ENCODE results near the gene FXYD5. TPM values are rescaled to one million over a fixed set of nuclear protein-coding genes. Genes with fewer than 3 reads are reported as not detected.
"Not testable (repeated sequence)": the region's sequence is repeated elsewhere in the genome, so short reads cannot be mapped to it uniquely, and the experiment has no call there.

The FXYD5 gene
- total RNA-seq, 1 experiment from 2014 or later: 385 TPM

GRCh38 chr19:35119578-35120155, 34.9 kb upstream of the FXYD5 start:
- DNase-seq (ENCODE audit: low read depth): no peak

DNA sequence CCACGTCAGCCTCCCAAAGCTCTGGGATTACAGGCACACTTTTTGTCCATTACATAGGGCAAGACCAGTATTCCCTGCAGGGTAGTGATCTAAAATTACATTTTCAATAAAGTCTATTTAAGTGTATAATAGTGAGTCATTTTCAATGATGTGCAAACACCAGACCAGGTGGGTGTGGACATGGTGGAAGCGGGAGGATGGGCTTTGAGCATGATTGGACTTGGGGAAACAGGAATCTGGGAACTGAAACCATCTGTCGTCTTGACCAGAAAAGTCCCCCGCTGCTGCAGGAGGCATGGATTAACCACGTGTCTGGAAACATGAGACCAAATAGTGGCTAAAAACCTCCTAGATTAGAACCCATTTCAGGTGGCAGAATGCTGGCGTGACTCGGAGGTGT, 34.0 kb upstream of the FXYD5 start:
- DNase-seq (ENCODE audit: low read depth): peak; percentile 62

DNA sequence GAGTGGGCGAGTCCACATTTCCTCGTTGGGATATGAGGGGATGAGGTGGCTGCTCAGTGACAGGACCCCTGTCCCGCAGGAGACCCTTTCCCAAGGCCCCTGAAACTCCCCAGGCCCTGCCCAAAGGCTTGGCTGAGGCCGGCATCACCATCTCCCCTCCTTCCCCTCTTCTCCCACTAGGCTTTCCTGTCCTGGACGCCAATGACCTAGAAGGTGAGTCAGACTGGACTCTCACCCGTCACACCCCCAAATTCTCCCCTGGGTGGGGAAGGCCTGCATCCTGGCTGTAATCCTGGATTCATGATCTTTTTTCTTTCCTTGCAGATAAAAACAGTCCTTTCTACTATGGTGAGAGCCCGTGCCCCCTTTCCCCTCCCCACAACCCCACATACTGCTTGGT, 33.6 kb upstream of the FXYD5 start:
- DNase-seq (ENCODE audit: low read depth): no peak

- no peak for DNase-seq (ENCODE audit: low read depth)
Measured at GRCh38 chr19:35122687-35123551, 31.6 kb upstream of the FXYD5 start.

DNA sequence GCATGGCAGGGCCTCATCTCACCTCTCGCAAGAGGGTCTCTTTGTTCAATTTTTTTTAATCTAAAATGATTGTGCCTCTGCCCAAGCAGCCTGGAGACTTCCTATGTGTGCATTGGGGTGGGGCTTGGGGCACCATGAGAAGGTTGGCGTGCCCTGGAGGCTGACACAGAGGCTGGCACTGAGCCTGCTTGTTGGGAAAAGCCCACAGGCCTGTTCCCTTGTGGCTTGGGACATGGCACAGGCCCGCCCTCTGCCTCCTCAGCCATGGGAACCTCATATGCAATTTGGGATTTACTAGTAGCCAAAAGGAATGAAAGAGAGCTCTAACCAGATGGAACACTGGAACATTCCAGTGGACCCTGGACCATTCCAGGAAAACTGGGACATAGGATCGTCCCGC, 31.0 kb upstream of the FXYD5 start:
- DNase-seq (ENCODE audit: low read depth): no peak

DNA sequence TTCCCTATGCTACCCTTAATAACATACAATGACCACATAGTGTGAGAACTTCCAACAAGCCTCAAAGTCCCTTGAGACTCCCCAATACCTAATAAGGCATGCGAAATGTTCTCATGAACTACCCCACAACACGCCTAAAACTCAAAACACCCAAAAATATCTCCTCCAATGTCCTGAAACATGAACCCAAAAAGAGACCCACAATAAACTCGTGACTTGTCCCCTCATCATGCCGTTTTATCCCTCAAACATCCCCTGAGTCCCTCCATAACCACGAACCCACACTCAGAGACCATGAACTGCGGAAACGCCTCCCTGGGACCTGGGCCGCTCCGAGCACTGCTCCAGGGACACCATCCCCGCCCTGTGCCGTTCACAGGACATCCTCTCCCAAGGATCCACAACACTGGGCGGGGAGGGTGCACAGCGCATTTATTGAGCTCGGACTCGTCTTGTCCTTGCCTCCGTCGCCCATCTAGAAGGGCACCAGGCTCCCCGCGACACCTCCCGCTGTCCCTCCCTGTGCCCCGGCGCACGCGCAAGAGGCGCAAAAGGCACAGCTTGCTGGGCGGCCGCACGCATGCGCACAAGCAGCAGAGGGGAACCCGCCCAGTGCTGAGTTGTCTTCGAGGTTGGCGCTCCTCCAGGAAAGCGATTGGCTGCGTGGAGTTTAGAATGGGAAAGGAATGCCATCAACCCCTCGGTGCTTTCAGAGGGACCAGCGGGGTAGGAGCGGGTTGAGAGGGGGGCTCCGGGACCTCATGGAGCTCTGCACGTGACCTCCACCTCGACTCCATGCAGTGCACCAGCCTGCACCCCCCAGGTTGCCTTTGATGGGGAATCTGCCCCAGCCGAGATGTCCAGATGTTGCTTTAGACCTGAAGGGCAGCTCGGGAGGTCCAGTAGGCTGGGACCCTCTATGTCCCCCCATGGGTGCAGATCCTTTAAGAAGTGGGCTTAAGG, 30.2 kb upstream of the FXYD5 start:
- DNase-seq (ENCODE audit: low read depth): no peak

- DNase-seq (ENCODE audit: low read depth): no peak
Measured at GRCh38 chr19:35125270-35125717, 29.2 kb upstream of the FXYD5 start.

- no peak for DNase-seq (ENCODE audit: low read depth)
Measured at GRCh38 chr19:35125749-35126623, 28.5 kb upstream of the FXYD5 start.

- DNase-seq (ENCODE audit: low read depth): no peak
Measured at GRCh38 chr19:35126624-35126959, 27.9 kb upstream of the FXYD5 start.

GRCh38 chr19:35127871-35128270, 26.7 kb upstream of the FXYD5 start:
- no peak for DNase-seq (ENCODE audit: low read depth)

- DNase-seq (ENCODE audit: low read depth): no peak
Measured at GRCh38 chr19:35128398-35129057, 26.0 kb upstream of the FXYD5 start.

DNA sequence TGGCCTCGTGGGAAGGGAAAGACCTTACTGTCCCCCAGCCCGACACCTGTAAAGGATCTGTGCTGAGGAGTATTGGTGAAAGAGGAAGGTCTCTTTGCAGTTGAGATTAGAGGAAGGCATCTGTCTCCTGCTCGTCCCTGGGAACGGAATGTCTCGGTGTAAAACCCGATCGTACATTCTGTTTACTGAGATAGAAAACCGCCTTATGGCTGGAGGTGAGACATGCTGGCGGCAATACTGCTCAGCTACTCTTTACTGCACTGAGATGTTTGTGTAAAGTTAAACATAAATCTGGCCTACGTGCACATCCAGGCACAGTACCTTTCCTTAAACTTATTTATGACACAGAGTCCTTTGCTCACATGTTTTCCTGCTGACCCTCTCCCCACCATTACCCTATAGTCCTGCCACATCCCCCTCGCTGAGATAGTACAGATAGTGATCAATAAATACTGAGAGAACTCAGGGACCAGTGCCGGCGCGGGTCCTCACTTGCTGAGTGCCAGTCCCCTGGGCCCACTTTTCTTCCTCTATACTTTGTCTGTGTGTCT, 24.7 kb upstream of the FXYD5 start:
- not testable (repeated sequence) for DNase-seq (ENCODE audit: low read depth)

GRCh38 chr19:35130761-35131720, 23.5 kb upstream of the FXYD5 start:
- DNase-seq (ENCODE audit: low read depth): no peak

DNA sequence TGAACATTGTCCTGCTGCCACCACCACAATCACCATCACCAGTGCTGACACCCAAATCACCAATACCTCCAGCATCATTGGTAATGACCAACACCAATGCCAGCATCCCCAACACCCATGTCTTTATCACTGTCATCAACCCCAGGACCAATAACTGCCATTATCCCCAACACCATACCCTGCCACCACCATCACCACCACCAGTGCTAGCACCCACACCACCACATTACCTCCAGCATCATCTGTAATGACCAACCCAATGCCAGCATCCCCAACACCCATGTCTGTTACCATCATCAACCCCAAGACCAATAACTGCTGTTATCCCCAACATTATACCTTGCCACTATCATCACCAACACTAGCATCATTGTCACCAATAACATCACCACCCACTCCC, 22.3 kb upstream of the FXYD5 start:
- DNase-seq (ENCODE audit: low read depth): no peak

- DNase-seq (ENCODE audit: low read depth): no peak
Measured at GRCh38 chr19:35133826-35134225, 20.7 kb upstream of the FXYD5 start.

GRCh38 chr19:35134601-35135242, 19.8 kb upstream of the FXYD5 start, which contains the start of gene LGI4:
LGI4 (minus strand) TSS chr19:35135059; CDS start chr19:35134680, 379 bp downstream.
- DNase-seq (ENCODE audit: low read depth): no peak

DNA sequence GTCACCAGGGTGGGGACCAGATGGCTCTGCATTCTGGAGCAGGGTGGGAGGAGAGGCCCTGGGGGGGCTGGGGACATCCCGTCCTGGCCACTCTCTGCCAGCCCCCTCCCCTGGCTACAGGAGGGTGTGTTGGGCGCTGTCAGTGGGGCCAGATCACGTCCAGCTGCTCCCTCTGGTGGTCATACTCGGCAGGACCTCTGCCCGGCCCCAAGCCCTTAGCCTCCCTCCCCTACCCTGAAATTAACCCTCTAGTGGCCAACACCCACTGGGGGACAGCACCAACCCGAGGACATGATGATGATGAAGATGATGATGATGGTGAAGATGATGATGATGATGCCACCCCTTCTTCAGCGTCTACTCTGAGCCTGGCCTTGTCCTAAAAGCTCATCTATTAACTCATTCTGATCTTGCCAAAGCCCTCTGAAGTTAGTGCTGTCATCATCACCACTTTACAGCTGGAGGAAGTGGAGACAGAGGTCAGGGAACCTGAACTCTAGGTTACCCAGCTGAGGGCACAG, 19.1 kb upstream of the FXYD5 start:
- DNase-seq (ENCODE audit: low read depth): peak; percentile 64

- DNase-seq (ENCODE audit: low read depth): no peak
Measured at GRCh38 chr19:35136231-35136630, 18.3 kb upstream of the FXYD5 start.

Measured in HT1080 (cell line).